A673 (cell line): ENCODE measurements around the gene MRPS23.

Experiments
- CTCF ChIP-seq: fragments of 300-800, 200-600 bp; sonication (generic); conservative IDR thresholded peaks from 2 replicates; pipeline ENCODE4 v1.5.1; 2017; ENCODE audit warnings: low read depth, mild to moderate bottlenecking, antibody characterized with exemption, low read length, moderate library complexity, mixed read lengths
- EZH2 ChIP-seq: fragments of 200-600 bp; sonication (generic); IDR thresholded peaks from 2 replicates; pipeline ENCODE4 v1.6.1; 2017; ENCODE audit warnings: borderline replicate concordance, low read depth, mild to moderate bottlenecking, mixed read lengths, antibody characterized with exemption, low read length; ENCODE audit not compliant: poor library complexity, severe bottlenecking

- TF ChIP-seq CTCF (no peak), EZH2 (no peak)
Measured at GRCh38 chr17:57871155-57871554, 21.3 kb upstream of the MRPS23 start.
